HG03565 (cell line): ENCODE measurements around the gene SLC45A2.
"Not testable (repeated sequence)": the region's sequence is repeated elsewhere in the genome, so short reads cannot be mapped to it uniquely, and the experiment has no call there.

Source experiments
- ATAC-seq: cut with Tn5 transposase; IDR thresholded peaks from one replicate; pipeline ENCODE4 v1.9.1; 2021; ENCODE audit warnings: mild to moderate bottlenecking, moderate library complexity; ENCODE audit not compliant: unreplicated experiment

Gene SLC45A2

DNA sequence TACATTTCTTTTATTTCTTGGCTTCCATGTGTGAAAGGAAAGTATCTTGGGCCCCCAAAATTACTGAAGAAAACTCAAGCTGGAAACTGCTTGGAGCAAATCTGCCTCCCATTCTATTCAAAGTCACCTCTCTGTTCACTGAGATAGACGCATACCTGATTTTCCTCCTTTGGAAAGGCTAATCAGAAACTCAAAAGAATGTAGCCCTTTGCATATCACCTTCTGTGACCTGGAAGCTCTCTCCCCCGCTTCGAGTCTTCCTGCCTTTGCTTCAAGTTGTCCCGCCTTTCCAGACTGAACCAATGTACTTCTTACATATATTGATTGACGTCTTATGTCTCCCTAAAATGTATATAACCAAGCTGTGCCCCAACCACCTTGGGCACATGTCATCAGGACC lies 53.4 kb downstream of the SLC45A2 start:
- no peak for ATAC-seq

DNA sequence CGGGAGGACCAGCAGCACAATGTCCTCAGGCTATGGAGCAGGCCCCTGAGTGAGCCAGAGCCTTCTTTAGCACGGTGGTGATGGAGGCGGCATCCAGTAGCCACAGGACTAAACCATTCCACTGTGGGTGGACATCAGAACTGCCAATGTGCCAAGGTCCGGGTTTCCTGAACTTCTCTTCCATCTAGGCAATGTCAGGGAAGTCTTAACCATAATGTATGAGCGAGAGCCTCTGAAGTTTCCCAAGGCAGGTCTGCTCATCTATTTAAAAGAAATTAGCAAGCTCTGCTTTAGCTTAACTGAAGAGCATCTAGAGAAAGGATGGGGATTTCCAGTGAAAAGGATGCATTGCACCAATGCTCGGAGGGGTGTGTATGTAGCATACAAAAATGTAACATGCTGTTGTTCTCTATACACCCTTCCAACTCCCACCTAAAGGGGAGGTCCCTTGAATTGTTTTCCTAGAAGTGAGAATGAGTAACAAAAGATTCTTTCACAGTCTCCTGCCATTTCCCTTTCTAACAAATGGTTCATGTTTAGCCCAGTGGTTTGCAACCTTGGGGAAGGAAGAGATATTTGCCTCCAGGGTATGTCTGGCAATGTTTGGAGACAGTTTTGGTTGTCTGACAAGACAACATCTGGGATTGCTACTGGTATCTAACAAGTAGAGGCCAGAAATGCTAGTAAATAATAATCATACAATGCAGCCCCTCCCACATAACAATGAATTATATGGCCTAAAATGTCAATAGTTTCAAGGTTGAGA lies 54.4 kb downstream of the SLC45A2 start:
- no peak for ATAC-seq

DNA sequence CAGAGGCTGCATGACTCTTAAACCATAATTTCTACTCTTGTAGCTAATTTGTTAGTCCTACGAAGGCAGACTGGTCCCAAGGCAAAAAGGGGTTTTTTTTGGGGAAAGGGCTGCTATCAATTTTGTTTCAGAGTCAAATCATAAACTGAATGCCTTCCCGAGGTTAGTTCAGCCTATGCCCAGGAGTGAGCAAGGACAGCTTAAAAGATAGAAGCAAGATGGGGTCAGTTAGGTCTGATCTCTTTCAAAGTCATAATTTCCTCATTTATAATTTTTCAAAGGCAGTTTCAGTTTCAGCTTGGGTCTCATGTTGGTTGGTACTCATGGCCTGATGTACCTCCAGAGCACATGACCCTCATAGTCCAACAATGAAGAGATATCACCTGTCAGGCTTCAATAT lies 56.2 kb downstream of the SLC45A2 start:
- no peak for ATAC-seq

DNA sequence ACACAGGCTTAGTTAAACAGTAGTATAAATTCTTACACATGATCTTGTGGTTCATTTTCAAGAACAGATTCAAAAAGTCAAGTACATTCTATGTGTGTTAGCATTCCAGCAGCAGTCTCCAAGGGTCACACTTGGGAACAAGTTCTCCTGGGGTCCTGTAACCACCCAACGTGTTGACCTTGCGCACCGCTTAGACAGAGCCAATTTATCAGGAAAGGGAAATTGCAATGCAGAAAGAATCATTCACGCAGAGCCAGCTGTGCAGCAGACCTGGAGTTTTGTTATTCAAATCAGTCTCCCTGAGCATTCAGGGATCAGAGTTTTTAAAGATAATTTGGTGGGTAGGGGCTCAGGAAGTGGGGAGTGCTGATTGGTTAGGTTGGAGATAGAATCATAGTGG lies 56.8 kb downstream of the SLC45A2 start:
- no peak for ATAC-seq

DNA sequence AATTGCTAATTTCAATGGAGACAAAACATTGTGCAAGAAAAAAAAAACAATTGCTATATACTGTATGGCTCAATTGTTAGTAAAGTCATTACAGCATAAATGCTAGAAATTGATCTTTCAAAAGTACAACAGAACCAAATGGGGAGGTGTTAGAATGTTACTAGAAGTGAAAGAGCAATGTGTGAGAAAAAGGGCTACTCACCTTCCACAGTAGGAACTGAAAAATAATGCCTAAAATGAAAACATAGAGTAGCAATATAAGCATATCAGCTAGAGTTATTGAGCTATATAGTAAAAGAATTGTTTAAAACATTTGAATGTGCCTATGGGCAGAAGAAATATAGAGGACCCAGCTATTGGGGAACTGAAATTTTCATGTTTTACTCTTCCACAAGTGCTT lies 59.2 kb downstream of the SLC45A2 start:
- ATAC-seq = no peak

DNA sequence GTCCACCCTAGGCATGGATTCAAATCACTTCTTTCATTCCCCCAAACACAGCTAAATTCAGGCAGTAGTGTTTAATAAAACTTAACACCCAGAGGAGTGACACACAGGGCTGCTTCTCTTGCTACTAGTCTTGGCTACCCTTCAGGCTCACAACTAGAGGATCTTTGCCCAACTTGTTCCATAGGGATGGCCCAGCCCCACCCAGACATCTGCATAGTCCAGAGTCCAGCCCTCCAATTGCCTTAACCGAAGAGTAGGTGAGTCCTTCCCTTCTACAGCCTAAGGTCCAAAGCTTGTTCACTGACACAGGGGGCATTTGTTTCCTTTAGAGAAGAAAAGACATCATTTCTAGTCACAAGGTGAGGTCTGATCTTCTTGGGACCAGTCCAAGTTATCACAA lies 63.5 kb downstream of the SLC45A2 start:
- ATAC-seq = no peak

DNA sequence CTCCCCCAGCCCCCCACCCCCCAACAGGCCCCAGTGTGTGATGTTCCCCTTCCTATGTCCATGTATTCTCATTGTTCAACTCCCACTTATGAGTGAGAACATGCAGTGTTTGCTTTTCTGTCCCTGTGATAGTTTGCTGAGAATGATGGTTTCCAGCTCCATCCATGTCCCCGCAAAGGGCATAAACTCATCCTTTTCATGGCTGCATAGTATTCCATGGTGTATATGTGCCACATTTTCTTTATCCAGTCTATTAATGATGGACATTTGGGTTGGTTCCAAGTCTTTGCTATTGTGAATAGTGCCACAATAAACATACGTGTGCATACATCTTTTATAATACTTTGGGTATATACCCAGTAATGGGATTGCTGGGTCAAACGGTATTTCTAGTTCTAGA lies 69.6 kb downstream of the SLC45A2 start:
- ATAC-seq = not testable (repeated sequence)

DNA sequence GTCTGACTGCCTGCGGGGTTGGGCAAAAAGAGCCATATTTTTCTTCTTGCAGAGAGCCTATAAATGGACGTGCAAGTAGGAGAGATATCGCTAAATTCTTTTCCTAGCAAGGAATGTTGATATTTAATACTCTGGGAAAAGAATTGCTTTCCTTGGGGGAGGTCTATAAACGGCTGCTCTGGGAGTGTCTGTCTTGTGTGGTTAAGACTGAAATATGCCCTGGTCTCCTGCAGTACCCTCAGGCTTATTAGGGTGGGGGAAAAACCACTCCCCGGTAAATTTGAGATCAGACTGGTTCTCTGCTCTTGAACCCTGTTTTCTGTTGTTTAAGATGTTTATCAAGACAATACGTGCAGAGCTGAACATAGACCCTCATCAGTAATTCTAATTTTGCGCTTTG lies 78.2 kb downstream of the SLC45A2 start:
- not testable (repeated sequence) for ATAC-seq

DNA sequence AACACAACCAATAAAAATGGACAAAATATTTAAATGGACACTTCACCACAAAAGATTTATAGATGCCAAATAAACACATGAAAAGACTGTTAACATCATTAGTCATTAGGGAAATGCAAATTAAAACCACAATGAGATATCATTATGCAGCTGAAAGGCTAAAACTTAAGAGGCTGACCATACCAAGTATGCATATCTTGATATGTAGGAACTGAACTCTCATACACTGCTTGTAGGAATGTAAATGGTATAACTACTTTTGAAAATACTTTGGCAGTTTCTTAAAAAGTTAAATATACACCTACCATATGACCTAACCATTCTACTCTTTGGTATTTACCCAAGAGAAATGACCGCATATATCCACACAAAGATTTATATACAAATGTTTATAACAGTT lies 79.1 kb downstream of the SLC45A2 start:
- no peak for ATAC-seq

DNA sequence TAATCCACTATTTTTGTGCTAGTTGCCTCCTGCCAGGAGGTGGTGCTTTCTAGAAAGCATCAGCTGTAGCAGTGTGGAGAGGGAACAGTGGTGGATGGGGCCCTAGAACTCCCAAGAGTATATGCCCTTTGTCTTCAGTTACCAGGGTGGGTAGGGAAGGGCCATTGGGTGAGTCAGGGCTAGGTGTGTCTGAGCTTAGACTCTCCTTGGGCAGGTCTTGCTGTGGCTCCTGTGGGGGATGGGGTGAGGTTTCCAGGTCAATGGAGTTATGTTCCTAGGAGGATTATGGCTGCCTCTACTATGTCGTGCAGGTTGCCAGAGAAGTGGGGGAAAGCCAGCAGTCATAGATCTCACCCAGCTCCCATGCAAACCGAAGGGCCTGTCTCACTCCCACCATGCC lies 81.4 kb downstream of the SLC45A2 start:
- ATAC-seq = no peak

DNA sequence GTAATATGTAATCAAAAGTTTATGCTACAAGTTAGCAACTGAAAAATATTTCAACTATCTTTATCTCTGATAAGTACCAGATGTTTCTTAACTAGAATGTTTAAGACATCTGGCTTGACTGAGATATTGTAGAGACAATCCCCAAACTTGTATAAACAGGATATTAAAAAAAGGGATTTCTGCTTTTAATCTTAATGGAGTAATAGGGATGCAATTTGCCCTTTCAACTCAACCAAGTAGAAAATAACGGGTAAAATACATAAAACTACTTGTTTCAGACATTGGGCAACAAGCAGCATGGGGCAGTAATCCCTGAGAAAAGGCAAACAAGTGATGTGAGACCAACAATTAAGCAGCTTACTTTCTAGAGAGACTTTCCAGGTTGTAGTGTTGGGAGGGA lies 83.3 kb downstream of the SLC45A2 start:
- ATAC-seq = no peak
